Adipocyte (in vitro differentiated cells): ENCODE data around the gene RNF150.

Experiments
- DNase-seq: peaks from one replicate; pipeline ENCODE4 v3.0.0-alpha.2; 2015; ENCODE audit warnings: low read depth
- H3K27me3 ChIP-seq: replicated peaks from 2 replicates; pipeline ENCODE4 v1.7.0; 2013; ENCODE audit warnings: mild to moderate bottlenecking, low read length, moderate library complexity; ENCODE audit not compliant: control insufficient read depth, insufficient read depth
- H3K36me3 ChIP-seq: 2 replicates; pipeline ENCODE4 v1.7.0; 2013; ENCODE audit warnings: low read length, mild to moderate bottlenecking, moderate library complexity; ENCODE audit not compliant: control insufficient read depth, insufficient read depth, severe bottlenecking
- H3K4me1 ChIP-seq: 2 replicates; pipeline ENCODE4 v1.7.0; 2013; ENCODE audit warnings: mild to moderate bottlenecking, low read length, moderate library complexity; ENCODE audit not compliant: control insufficient read depth, insufficient read depth
- H3K4me3 ChIP-seq: 2 replicates; pipeline ENCODE4 v1.7.0; 2013; ENCODE audit warnings: mild to moderate bottlenecking, low read length, moderate library complexity
- H3K9ac ChIP-seq: 2 replicates; pipeline ENCODE4 v1.7.0; 2013; ENCODE audit warnings: mild to moderate bottlenecking, low read length, moderate library complexity
- H3K9me3 ChIP-seq: 2 replicates; pipeline ENCODE4 v1.7.0; 2013; ENCODE audit warnings: mild to moderate bottlenecking, low read length, moderate library complexity; ENCODE audit not compliant: control insufficient read depth

Gene RNF150

GRCh38 chr4:140871368-140871767 is 261.9 kb downstream of the RNF150 start:
- Histone ChIP-seq H3K4me1 (peaks cover 7% of the 10 kb centered on the region), H3K4me3 (no peak overlapping the region), H3K27me3 (no peaks in the 10 kb centered on the region), H3K9me3 (no peaks in the 10 kb centered on the region), H3K36me3 (no peaks in the 10 kb centered on the region), H3K9ac (no peak overlapping the region)
- no peak for DNase-seq

GRCh38 chr4:140870427-140870826 is 262.8 kb downstream of the RNF150 start:
- H3K9me3 ChIP-seq = no peaks in the 10 kb centered on the region
- H3K9ac ChIP-seq = no peak overlapping the region
- H3K4me3 ChIP-seq = no peak overlapping the region
- no peak for DNase-seq
- no peaks in the 10 kb centered on the region for H3K27me3 ChIP-seq
- no peaks in the 10 kb centered on the region for H3K36me3 ChIP-seq
- peaks cover 4% of the 10 kb centered on the region for H3K4me1 ChIP-seq

GRCh38 chr4:140869446-140869845 is 263.8 kb downstream of the RNF150 start:
- no peaks in the 10 kb centered on the region for H3K27me3 ChIP-seq
- H3K4me1 ChIP-seq = peaks cover 4% of the 10 kb centered on the region
- no peak overlapping the region for H3K9ac ChIP-seq
- no peak for DNase-seq
- no peak overlapping the region for H3K4me3 ChIP-seq
- H3K9me3 ChIP-seq = no peaks in the 10 kb centered on the region
- H3K36me3 ChIP-seq = peaks cover 2% of the 10 kb centered on the region

- H3K4me1 ChIP-seq = peaks cover 4% of the 10 kb centered on the region
- no peak for DNase-seq
- H3K9me3 ChIP-seq = no peaks in the 10 kb centered on the region
- no peaks in the 10 kb centered on the region for H3K27me3 ChIP-seq
- H3K9ac ChIP-seq = no peak overlapping the region
- H3K4me3 ChIP-seq = no peak overlapping the region
- peaks cover 4% of the 10 kb centered on the region for H3K36me3 ChIP-seq
Observed at GRCh38 chr4:140867356-140867755, 265.9 kb downstream of the RNF150 start.

GRCh38 chr4:140866492-140867005 is 266.7 kb downstream of the RNF150 start:
- Histone ChIP-seq H3K36me3 (peaks cover 4% of the 10 kb centered on the region), H3K9me3 (no peaks in the 10 kb centered on the region), H3K4me3 (no peak overlapping the region), H3K27me3 (no peaks in the 10 kb centered on the region), H3K4me1 (peaks cover 2% of the 10 kb centered on the region), H3K9ac (no peak overlapping the region)
- no peak for DNase-seq

- H3K4me1 ChIP-seq = no peaks in the 10 kb centered on the region
- peaks cover 4% of the 10 kb centered on the region for H3K36me3 ChIP-seq
- no peak for DNase-seq
- no peaks in the 10 kb centered on the region for H3K27me3 ChIP-seq
- H3K9ac ChIP-seq = no peak overlapping the region
- no peaks in the 10 kb centered on the region for H3K9me3 ChIP-seq
- no peak overlapping the region for H3K4me3 ChIP-seq
Observed at GRCh38 chr4:140865253-140866217, 267.7 kb downstream of the RNF150 start.

- no peaks in the 10 kb centered on the region for H3K27me3 ChIP-seq
- H3K4me1 ChIP-seq = peaks cover 3% of the 10 kb centered on the region
- no peaks in the 10 kb centered on the region for H3K9me3 ChIP-seq
- no peak overlapping the region for H3K4me3 ChIP-seq
- H3K36me3 ChIP-seq = peaks cover 4% of the 10 kb centered on the region
- DNase-seq = no peak
- H3K9ac ChIP-seq = no peak overlapping the region
Observed at GRCh38 chr4:140863197-140863596, 270.1 kb downstream of the RNF150 start.

GRCh38 chr4:140862177-140862442 is 271.2 kb downstream of the RNF150 start:
- Histone ChIP-seq H3K4me1 (peaks cover 3% of the 10 kb centered on the region), H3K9ac (no peak overlapping the region), H3K27me3 (no peaks in the 10 kb centered on the region), H3K4me3 (no peak overlapping the region), H3K36me3 (peaks cover 4% of the 10 kb centered on the region), H3K9me3 (no peaks in the 10 kb centered on the region)
- no peak for DNase-seq

GRCh38 chr4:140861359-140862176 is 271.7 kb downstream of the RNF150 start:
- H3K9ac ChIP-seq = no peak overlapping the region
- H3K4me3 ChIP-seq = no peak overlapping the region
- H3K27me3 ChIP-seq = no peaks in the 10 kb centered on the region
- H3K4me1 ChIP-seq = peaks cover 8% of the 10 kb centered on the region
- DNase-seq = peak; percentile 93
- H3K9me3 ChIP-seq = no peaks in the 10 kb centered on the region
- H3K36me3 ChIP-seq = peaks cover 4% of the 10 kb centered on the region

GRCh38 chr4:140858897-140859296 is 274.4 kb downstream of the RNF150 start:
- Histone ChIP-seq H3K36me3 (no peaks in the 10 kb centered on the region), H3K4me1 (peaks cover 10% of the 10 kb centered on the region), H3K9ac (no peak overlapping the region), H3K4me3 (no peak overlapping the region), H3K27me3 (no peaks in the 10 kb centered on the region), H3K9me3 (no peaks in the 10 kb centered on the region)
- peak; percentile 32 for DNase-seq

GRCh38 chr4:140857111-140857510 is 276.2 kb downstream of the RNF150 start:
- Histone ChIP-seq H3K27me3 (no peaks in the 10 kb centered on the region), H3K4me1 (peaks cover 10% of the 10 kb centered on the region), H3K4me3 (peak overlapping the region; percentile 35), H3K9ac (no peak overlapping the region), H3K36me3 (no peaks in the 10 kb centered on the region), H3K9me3 (no peaks in the 10 kb centered on the region)
- DNase-seq = no peak
